Stimulated activated CD4-positive, alpha-beta T cell treated with anti-CD3 and anti-CD28 coated beads, Interleukin-1b, Interleukin-23, amount 100 ng/mL, for 24 hours (primary cell): ENCODE measurements around the gene MYT1.

ENCODE experiments used
- DNase-seq, 4 experiments: peaks; one replicate each; pipeline ENCODE4 v3.0.0-alpha.2; 2020; ENCODE audit warnings: low read depth in 4 of 4, low spot score in 1 of 4

Gene MYT1

GRCh38 chr20:64153861-64154589, 10.2 kb upstream of the MYT1 start:
- DNase-seq = no peak

GRCh38 chr20:64154590-64155257, 9.5 kb upstream of the MYT1 start:
- no peak for DNase-seq

- no peak for DNase-seq
Observed at GRCh38 chr20:64155258-64156135, 8.8 kb upstream of the MYT1 start.

GRCh38 chr20:64156136-64156885, 7.9 kb upstream of the MYT1 start:
- no peak for DNase-seq

GRCh38 chr20:64156886-64157875, 7.1 kb upstream of the MYT1 start:
- DNase-seq = no peak

GRCh38 chr20:64157878-64158277, 6.4 kb upstream of the MYT1 start:
- no peak for DNase-seq

- no peak for DNase-seq
Observed at GRCh38 chr20:64158346-64159285, 5.6 kb upstream of the MYT1 start.

- DNase-seq = no peak
Observed at GRCh38 chr20:64159286-64159680, 5.0 kb upstream of the MYT1 start.

- no peak for DNase-seq
Observed at GRCh38 chr20:64159711-64160110, 4.5 kb upstream of the MYT1 start.

- DNase-seq = no peak
Observed at GRCh38 chr20:64160118-64160517, 4.1 kb upstream of the MYT1 start.

- DNase-seq = no peak
Observed at GRCh38 chr20:64160526-64161355, 3.5 kb upstream of the MYT1 start.

- no peak for DNase-seq
Observed at GRCh38 chr20:64161356-64162238, 2.7 kb upstream of the MYT1 start.

- DNase-seq = no peak
Observed at GRCh38 chr20:64162239-64162910, 1.9 kb upstream of the MYT1 start.

GRCh38 chr20:64163776-64164122, 503 bp upstream of the MYT1 start:
- no peak for DNase-seq

GRCh38 chr20:64165866-64166600, 1.8 kb downstream of the MYT1 start:
- DNase-seq = no peak
